ENCODE data around the gene WDR33.

WDR33 gene

DNA sequence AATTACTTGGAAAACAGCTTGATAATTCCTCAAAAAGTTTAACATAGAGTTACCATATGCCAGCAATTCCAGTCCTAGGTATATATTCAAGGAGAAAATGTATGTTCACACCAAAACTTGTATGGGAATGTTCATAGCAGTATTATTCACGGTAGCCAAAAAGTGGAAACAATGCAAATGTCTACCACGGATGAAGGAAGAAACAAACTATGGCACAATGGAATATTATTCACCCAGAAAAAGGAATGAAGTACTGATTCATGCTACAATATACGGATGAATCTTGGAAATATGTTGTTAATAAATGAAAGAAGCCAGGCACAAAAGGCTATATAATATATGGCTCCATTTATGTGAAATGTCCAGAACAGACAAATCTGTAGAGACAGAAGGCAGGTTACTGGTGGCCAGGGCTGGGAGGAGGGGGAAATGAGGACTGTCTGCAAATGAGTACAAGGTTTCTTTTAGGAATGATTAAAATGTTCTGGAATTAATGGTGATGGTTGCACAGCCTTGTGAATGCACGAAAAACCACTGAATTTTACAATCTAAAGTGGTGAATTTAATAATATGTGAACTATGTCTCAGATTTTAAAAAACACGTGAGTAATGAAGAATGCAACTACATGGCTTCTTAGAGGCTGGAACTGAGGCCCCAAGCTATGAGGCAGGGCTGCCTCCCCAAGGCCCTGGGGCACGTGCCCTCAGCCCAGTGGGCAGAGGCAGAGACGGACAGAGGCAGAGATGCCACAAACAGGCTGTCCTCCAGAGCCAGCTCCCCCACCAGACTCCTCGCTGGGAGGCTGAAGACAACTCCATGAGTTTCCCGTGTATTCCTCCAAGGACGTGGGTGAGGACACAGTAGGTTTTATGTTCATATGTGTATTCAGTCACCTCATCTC lies 140.7 kb downstream of the WDR33 start:
- no peak for DNase-seq

DNA sequence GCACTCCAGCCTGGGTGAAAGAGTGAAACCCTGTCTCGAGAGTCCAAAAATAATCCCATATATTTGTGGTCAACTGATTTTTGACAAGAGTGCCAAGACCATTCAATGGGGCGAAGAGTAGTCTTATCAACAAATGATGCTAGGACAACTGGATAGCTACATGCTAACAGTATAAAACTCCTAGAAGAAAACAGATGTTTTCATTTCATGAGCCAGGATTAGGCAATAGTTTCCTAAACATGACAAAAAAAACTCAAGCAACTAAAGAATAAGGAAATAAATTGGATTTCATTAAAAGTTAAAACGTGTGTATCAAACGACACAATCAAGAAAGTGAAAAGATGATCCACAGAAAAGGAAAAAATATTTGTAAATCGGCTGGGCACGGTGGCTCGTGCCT lies 141.9 kb downstream of the WDR33 start:
- DNase-seq, result no peak

DNA sequence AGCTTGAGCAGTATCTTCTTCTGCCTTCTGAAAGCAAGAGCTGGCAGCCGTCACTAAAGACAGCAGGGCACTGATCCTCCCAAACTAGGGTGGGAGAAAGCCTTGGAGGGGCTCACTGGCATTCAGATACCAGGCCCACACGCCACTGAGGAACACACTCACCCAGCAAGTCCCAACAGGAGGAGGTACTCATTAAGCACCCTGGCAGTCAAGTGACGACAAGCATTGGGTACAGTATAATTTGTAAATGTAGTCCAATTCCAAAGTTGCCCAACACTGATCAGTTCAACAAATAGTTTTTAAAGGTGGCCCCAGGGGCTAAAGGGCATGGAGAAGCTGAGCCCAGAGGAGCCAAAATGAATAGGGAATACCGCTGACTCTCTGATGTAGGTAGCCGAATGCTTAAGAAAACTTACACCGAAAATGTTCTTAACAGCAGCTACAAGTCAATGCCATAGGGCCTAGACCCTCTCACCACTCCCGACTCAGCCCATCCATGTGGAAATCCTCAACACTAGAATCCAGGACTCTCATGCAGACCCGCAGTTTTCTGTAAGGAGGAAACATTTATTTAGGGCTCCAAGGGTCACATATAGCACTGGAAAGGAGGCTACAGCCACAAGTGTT lies 145.6 kb downstream of the WDR33 start:
- DNase-seq, result no peak

DNA sequence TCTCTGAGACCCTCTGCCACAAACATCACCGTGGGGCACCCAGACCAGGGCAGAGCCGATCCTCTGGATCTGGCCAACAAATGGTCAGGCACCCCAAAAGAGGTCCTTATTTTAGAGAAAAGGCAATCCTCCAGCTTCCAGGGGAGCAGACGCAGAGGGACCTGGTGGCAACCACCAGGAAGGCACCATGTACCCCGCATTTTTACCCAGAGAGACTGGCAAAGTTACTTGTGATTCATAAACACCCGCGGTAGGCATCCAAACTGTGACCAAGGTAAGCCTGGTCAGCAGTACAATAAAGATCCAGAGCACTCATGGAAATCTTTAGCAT lies 146.1 kb downstream of the WDR33 start:
- no peak for DNase-seq

DNA sequence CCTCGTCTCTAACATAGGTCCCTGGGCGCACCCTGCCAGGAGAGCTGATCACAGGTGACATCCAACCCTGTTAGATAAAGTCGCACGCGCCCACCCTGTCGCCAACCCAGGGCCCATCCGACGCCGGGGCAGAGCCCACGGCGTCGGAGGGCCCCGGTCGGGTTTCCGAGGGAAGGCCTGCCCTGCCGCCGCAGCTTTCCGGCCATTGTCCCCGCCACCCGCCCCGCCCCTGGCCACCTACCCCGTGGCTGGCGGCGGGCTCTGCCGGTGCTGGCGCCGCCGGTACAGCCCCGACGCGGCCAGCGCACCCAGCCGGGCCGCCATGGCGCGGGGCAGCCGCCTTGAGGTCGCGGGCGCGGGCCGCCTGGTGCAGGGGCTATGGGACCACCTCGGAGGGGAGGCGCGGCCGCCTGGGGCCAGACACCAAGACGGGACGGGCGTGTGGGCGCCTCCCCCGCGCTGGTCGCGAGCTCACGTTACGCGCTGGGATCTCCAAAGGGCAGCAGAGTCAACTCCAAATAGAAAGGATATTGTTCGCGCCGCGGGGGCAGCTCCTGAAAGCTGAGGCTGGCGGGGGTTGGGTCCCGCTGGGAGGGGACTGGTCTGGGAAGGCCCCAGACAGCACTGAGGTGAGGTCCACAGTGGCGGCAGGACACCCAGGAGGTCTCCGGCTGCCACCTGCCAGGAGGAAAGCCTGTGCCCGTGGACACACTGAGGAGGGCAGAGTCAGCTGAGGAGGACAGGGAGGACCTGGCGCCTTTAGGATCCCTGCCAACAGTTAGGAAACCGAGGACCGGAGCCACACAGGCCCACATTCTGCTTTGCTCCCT lies 146.7 kb downstream of the WDR33 start:
- DNase-seq, result peak; percentile 21

DNA sequence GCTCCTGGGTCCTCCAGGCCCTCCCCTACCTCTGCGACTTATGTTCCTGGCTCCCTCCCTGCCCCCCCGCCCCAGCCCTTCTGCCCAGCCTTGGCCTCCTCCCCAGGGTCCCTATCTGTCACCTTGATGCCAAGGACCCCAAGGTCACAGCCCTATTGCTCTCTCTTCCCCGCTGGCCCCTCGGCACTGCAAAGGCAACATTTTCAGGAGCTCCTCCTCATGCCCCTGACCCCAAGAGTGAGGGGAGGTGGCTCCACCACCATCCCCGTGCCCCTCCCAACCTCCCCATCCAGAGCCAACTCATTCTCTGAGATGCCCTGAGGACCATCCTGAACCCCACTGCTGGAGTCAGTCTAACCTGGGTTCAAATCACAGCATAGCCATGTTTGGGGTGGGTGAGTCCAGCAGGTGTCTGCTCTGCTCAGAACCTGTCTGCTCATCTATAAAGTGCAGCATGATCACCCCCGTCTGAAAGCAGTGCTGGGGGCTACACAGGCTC lies 147.4 kb downstream of the WDR33 start:
- DNase-seq, result peak; percentile 21

DNA sequence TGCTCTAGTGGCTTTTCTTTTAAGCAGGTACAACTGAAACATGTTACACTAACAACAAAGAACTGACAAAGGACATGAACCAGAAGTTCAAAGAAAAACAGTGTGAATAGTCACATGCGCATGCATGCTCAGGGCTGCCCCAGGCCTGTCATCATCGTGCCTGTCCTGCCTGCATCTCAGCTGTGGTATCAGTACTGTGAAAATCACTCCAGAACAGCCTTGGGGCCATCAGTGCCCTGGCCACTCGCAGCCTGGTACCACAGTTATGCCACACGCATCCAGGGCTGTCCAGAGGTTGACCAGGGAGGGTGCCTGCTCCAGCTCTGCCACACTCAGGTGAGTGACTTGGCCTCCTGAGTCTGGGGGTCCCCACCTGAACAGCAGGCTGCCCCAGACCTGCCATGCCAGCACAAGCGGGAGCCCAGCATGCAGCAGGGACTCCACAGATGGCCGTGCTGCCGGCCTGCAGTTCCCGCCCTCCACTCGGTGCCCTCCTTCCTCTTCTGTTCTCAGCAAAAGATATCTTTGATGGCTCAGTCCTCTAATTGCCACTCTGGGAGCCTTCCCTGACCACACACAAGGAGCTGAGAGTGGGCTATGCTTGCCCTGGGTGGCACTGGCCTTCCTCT lies 147.9 kb downstream of the WDR33 start:
- DNase-seq, result peak; percentile 2

DNA sequence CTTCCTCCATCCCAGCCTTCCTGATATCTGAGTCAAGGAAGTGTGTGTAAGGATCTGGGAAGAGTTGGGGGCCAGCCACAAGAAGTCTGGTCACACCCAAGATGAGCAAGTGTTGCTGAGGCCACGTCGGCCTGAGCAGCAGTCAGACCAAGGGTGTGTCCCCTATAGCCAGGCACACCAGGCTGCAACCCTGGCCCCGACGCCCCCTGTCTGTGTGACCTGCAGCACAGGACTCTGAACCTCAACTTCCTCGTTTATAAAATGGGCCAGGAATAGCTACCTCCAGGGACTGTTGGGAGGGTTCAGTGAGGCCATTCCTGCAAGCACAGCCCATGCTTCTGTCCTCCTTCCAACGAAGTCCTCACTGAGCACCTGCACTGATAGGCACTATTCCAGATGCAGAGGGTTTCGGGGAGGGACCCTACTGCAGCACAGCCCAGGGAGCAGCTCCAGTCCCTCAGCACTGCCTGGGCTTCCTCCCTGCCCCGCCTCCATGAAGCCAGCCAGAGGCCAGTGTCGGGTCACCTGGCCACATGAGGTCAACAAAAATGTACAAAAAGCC lies 148.9 kb downstream of the WDR33 start:
- peak; percentile 31 for DNase-seq

DNA sequence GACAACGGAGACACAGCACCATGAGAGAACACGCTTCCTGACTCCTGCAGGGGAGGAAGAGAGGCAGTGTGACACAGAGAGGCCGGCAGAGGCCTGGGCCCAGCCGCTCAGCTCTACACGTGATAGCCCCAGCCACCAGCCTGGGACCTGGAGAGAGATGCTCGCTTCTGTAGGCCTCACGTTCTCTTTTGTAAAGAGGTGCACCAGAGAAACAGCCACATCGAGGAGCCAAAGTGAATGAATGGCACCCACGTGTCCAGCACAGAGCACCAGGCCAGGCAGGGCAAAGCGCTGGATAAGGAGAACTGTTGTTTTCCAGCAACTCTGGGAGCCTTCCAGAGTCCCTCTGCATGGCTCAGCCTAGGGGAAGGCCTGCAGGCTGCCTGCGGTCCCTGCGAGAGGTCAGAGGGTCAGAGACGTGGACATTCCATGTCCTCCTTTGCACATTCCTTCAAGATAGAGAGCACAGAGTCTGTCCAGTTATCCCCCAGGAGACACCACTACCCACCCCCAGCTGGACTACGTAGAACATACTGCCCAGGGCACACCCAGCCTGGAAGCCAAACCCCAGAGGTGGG lies 149.8 kb downstream of the WDR33 start:
- peak; percentile 16 for DNase-seq

DNA sequence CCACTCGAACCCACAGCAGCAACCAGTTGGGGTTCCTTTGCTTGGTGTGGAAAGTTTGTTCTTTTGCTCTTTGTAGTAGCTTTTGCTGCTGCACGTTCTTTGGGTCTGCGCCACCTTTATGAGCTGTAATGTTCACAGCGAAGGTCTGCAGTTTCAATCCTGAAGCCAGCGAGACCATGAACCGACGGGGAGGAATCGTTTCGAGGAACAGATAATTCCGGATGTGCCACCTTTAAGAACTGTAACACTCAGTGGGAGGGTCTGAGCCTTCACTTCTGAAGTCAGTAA lies 150.7 kb downstream of the WDR33 start:
- peak; percentile 7 for DNase-seq

DNA sequence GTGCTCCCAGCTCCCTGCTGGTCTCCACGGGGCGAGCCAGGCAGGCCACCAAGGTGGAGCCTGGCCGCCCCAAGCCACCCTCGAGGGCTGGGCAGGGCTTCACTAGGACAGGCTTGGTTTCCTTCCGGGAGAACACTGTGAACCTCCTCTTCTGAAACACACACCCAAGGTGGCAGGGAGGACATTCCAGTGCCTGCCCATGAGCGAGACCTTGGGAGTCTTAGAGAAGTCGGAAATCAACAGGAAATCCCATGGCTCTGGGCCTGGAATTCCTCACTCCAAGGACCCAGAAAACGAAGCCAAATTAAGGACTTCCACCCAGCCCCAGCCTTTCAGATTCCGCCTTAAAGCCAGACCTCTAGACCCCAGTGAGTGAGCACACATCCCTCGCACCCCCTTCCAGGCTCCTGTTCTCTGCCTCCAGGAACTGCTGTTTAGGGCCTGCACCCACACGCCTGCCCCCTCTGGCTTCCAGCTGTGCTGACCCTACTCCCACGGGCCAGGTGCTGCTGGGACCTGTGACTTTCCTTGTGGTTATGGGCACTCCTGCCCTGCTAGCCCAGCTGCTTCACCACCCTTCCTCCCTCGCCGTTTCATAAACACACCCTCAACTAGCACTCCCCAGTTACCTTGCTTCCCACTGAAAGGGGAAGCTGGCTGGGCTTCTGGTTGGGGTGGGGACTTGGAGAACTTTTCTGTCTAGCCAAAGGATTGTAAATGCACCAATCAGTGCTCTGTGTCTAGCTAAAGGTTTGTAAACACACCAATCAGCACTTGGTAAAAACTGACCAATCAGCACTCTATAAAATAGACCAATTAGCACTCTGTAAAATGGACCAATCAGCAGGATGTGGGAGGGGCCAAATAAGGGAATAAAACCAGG lies 151.3 kb downstream of the WDR33 start:
- peak; percentile 28 for DNase-seq

DNA sequence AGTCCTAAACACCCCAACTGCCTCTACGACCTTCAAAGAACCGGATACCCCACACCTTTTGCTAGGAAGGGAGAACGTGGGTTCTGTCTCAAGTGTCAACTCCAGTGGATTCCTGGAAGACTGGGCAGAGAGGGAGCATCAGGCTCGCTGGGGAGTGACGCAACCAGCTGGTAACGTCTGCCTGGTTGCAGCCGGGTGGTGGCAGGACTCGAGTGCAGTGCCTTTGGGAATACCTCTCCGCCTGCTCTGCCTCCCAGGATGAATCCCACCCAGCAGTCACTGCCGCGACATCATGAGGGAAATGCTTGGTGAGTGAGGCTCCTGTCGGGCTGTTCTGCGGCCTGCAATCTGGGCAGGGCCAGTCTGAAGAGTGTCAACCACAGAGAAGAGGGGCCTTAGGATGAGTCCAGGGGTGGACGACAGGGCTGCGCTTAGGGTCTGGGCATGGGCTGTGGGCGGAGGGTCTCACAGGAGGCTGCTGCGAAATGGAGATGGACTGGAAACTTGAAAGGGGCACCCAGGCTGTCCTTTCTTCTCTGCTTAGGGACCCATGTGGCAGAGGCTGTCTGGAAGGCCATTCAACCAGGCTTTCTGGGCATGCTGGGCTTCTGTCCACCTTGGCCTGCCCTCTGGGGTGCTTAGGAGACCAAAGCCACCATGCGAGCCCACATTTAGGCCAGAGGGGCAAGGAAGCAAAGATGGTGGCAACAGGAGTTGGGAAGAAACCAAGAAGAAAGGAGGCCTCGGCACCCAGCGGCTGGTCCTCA lies 152.1 kb downstream of the WDR33 start:
- DNase-seq, result peak; percentile 19

DNA sequence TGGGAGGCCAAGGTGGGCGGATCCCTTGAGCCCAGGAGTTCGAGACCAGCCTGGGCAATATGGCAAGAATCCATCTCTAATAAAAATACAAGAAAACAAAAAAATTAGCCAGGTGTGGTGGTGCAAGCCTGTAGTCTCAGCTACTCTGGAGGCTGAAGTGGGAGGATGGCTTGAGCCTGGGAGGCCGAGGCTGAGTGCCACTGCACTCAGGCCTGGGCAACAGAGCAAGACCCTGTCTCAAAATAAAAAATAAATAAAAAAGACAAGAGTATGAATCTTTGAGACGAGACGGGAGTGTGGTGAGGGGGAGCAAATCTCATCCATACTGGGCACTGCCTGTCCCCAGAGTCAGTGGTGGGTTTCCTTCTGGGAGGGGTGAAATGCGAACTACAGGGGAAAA lies 152.8 kb downstream of the WDR33 start:
- peak; percentile 4 for DNase-seq

DNA sequence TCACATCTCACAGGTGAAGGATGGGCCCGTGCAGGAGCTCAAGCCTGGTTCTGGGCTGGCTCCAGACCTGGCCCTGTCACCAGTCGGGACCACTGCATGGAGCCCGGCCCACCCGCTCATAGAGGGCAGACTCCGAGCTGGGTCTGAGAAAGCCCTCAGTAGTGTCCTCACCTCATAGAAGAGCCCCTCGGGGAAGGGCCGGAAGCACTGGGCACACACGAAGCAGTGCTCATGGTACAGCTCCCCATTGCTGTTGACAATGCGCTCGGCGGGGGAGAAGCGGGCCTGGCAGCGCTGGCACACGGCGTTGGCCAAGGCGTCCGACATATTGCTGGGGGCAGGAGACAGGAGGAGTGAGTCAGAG lies 153.8 kb downstream of the WDR33 start:
- no peak for DNase-seq

DNA sequence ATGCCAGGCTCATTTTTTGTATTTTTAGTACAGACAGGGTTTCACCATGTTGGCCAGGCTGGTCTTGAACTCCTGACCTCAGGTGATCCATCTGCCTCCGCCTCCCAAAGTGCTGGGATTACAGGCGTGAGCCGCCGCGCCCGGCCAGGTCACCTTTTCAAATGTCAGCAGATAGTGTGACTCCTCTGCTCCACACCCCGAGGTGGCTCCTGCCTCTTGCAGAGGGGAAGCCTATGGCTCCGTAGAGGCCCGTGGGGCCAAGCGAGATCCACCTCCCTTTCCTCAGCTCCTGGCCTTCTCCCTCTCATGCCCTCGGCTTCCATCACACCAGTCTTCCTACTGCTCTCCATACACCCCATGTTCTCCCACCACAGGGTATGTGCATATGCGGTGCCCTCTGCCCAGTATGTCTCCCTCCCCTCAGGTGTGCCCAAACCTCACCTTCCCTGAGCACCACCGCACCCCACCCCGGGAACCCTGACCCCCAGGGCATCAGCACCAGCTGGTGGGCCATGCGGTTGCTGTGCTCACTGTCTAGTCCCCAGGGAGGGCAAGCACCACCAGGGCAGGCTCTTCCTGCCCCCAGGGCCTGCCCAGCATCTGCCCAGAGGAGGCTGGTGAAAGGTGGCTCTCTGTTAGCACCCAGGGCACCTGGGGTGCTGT lies 154.3 kb downstream of the WDR33 start:
- peak; percentile 22 for DNase-seq

DNA sequence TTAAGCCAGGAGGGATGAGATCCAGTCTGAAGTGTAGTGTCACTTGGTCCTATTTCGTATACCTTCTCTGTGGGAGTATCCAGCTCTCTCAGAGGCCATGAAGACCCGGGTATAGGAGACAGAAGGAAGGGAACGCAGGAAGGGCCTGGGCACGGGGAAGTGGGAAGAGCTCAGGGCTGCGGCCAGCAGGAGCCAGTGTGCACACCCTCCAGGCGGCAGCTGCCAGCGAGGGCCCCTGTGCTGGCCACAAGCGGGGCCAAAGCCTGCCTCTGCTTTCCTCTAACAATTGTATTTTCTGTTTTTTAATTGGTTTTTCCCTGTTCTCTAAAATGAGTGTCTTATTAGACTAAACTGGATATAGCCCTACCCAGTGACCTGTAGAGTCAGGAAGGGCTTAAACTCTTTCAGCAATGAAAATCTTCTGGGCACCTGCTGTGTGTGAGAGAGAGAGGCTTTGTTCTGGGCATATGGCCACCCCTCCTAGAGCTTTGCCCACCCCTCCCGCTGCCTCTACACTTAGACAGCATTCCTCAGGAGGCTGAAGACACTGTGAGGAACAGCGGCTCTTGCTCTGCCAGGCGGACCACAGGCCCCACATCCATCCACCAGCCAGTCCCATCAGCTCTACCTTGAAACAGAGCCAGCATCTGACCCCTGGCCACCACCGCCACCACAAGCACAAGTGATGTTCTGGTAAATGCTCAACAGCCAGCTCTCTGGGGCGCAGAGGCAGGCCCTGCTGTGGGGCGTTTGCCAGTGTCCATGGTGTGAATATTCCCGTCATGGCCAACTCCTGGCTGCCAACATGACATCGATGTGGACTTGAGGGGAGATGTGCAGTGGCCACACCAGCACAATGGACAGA lies 155.5 kb downstream of the WDR33 start:
- DNase-seq, result no peak

DNA sequence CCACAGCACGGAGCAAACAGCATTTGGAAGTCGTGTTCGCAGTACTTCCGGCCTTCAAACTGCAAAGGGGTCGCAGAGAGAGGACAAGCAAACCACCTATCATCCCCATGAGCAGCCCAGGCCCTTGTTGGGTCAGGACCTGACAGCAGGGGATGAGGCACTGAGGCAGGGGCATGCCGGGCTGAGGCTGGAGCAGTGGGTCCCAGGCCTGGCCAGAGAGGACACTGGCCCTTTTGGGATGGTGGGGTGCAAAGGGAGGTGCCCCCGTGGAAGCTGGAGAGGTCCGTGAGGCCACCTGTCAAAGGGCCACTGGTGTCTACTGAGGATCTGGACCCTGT lies 156.2 kb downstream of the WDR33 start:
- DNase-seq, result no peak

DNA sequence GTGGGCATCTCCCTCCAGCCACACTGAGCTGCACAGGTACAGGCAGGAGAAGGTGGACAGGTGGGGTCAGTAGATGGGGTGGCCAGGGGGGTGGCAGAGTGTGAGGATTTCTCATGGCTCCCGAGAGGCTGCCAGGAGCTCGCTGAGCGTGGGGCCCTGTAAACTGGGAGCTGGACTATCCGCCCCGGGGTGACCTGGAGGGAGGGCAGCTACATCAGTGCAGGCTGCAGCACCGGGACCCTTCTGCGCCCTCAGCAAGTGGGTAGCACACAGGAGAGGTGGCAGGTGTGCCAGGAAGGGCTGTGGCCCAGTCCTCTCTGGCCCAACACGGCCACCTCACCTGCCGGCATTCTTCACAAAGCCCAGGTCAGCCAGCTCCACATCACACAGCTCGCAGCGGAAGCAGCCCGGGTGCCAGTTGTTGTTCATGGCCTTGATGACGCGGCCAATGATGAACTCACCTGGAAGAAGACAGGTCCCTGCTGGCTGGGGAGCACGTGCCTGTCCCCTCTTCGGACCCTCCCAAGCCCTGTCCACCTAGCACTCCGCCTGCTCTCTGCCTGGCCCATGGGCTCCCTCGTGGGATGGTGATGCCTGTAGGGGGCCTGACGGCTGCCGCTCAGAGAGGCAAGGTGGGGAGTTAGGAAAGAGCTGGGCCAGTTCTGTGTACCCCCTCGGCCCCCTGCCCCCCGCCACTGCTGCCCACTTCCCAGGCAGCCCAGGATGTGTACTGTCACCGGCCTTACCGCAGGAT lies 156.7 kb downstream of the WDR33 start:
- DNase-seq, result no peak
